ENCODE data around the gene FAM107B. TPM values are rescaled to one million over a fixed set of nuclear protein-coding genes. Genes with fewer than 3 reads are reported as not detected.

Gene FAM107B
- total and polyA plus RNA-seq, 2 of the 13 experiments (the other 11 are each of a cell fraction or from before 2014, with no cell fraction given) = 15.7 to 24.8 TPM

DNA sequence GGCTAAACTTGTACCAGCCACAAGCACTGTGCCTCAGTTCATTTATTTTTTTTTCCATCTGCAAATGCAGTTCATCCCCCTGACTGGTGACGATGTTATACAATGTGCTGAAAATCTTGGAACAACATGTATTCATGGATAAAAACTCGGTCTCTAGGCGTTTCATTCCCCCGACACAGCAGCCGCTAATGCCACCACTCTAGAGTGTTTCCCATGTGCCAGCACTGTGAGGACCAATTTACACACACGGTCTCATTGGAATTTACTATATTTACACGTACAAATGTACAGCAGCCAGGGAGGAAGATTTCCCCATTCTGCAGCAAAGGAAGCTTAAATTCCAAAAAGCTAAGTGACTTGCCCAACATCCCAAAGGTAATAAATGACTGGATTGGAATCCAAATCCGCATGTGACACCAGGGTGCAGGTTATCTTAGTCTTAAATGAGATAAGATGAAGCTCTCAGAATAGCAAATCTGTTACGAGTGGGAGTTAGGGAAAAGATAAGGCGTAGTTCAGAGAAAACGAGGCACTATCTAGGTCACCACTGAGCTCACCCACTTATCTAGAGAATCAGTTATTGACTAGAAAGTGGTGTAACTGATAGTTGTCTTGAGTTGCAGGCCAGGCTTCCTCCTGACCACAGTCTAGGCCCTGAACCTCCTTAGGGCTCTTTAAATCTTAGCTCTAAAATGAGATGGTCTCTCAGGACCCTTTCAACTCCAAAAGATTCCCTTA lies 36.7 kb downstream of the FAM107B start:
- H3K9me3 ChIP-seq (ENCODE audit: low read length) = no peaks in the 10 kb centered on the region
- no peak overlapping the region for H3K9ac ChIP-seq (ENCODE audit: insufficient read depth, low read depth, low read length)
- FAIRE-seq (no peak), DNase-seq (ENCODE audit: low spot score) (no peak), ATAC-seq (no peak)
- in situ Hi-C loops (cut with HindIII; ENCODE audit: extremely low pct_ligation_motif_present, low pct_unique_long_range_greater_than_20kb) (no loop called here), intact Hi-C loops (cut with micrococcal nuclease; ENCODE audit: unreplicated experiment) (no loop called here)
- H4K20me1 ChIP-seq (ENCODE audit: insufficient read depth, low read length) = no peaks in the 10 kb centered on the region
- no peaks in the 10 kb centered on the region for H3K4me1 ChIP-seq (ENCODE audit: insufficient read depth, low read length)
- H3K27me3 ChIP-seq (ENCODE audit: control insufficient read depth in 1 of 2, insufficient read depth in 2 of 2, low read length in 2 of 2) = peaks cover 2 to 3% of the 10 kb centered on the region in 2 experiments; a peak in 1 of 5 replicates
- H3K79me2 ChIP-seq (ENCODE audit: insufficient read depth, low read length) = no peaks in the 10 kb centered on the region
- H3K36me3 ChIP-seq (replicated peaks in 1 of 2; ENCODE audit: control insufficient read depth in 1 of 2, insufficient read depth in 2 of 2, low read length in 2 of 2) = no peaks in the 10 kb centered on the region
- TF ChIP-seq ZNF589 (CRISPR knock-in tag; conservative IDR thresholded peaks at IDR 0.05) (no peak), ATF7 (IDR thresholded peaks at IDR 0.05) (no peak), ATF7 (CRISPR knock-in tag; IDR thresholded peaks at IDR 0.05) (no peak), ZNF703 (CRISPR knock-in tag; IDR thresholded peaks at IDR 0.05; ENCODE audit: borderline replicate concordance) (no peak), ERF (CRISPR knock-in tag; IDR thresholded peaks at IDR 0.05) (no peak), STAT5B (CRISPR knock-in tag; IDR thresholded peaks at IDR 0.05) (no peak), BRCA1 (CRISPR knock-in tag; IDR thresholded peaks at IDR 0.05) (no peak), CHD4 (IDR thresholded peaks at IDR 0.05; ENCODE audit: borderline replicate concordance, low read length) (no peak), CEBPG (CRISPR knock-in tag; IDR thresholded peaks at IDR 0.05) (no peak), ZNF850 (CRISPR knock-in tag; conservative IDR thresholded peaks at IDR 0.05) (no peak), MXI1 (IDR thresholded peaks at IDR 0.05; ENCODE audit: borderline replicate concordance, low read depth, low read length) (no peak), ZNF317 (CRISPR knock-in tag; IDR thresholded peaks at IDR 0.05) (no peak), RFXANK (CRISPR knock-in tag; IDR thresholded peaks at IDR 0.05) (no peak), ZNF235 (CRISPR knock-in tag; IDR thresholded peaks at IDR 0.05; ENCODE audit: borderline replicate concordance) (no peak), ZNF644 (CRISPR knock-in tag; IDR thresholded peaks at IDR 0.05; ENCODE audit: low read depth) (no peak)
- TF ChIP-seq, protein P1, sequence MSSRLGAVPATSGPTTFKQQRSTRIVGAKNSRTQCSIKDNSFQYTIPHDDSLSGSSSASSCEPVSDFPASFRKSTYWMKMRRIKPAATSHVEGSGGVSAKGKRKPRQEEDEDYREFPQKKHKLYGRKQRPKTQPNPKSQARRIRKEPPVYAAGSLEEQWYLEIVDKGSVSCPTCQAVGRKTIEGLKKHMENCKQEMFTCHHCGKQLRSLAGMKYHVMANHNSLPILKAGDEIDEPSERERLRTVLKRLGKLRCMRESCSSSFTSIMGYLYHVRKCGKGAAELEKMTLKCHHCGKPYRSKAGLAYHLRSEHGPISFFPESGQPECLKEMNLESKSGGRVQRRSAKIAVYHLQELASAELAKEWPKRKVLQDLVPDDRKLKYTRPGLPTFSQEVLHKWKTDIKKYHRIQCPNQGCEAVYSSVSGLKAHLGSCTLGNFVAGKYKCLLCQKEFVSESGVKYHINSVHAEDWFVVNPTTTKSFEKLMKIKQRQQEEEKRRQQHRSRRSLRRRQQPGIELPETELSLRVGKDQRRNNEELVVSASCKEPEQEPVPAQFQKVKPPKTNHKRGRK (CRISPR knock-in tag; IDR thresholded peaks at IDR 0.05) = no peak
- TF ChIP-seq, protein P2, sequence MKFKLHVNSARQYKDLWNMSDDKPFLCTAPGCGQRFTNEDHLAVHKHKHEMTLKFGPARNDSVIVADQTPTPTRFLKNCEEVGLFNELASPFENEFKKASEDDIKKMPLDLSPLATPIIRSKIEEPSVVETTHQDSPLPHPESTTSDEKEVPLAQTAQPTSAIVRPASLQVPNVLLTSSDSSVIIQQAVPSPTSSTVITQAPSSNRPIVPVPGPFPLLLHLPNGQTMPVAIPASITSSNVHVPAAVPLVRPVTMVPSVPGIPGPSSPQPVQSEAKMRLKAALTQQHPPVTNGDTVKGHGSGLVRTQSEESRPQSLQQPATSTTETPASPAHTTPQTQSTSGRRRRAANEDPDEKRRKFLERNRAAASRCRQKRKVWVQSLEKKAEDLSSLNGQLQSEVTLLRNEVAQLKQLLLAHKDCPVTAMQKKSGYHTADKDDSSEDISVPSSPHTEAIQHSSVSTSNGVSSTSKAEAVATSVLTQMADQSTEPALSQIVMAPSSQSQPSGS (CRISPR knock-in tag; IDR thresholded peaks at IDR 0.05) = no peak
- TF ChIP-seq, protein P3, sequence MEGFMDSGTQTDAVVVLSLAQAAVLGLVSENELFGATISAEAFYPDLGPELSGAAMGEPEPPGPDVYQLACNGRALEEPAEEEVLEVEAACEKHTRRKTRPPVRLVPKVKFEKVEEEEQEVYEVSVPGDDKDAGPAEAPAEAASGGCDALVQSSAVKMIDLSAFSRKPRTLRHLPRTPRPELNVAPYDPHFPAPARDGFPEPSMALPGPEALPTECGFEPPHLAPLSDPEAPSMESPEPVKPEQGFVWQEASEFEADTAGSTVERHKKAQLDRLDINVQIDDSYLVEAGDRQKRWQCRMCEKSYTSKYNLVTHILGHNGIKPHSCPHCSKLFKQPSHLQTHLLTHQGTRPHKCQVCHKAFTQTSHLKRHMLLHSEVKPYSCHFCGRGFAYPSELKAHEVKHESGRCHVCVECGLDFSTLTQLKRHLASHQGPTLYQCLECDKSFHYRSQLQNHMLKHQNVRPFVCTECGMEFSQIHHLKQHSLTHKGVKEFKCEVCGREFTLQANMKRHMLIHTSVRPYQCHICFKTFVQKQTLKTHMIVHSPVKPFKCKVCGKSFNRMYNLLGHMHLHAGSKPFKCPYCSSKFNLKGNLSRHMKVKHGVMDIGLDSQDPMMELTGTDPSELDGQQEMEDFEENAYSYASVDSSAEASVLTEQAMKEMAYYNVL (CRISPR knock-in tag; IDR thresholded peaks at IDR 0.05; ENCODE audit: borderline replicate concordance) = no peak
- TF ChIP-seq, protein P4, sequence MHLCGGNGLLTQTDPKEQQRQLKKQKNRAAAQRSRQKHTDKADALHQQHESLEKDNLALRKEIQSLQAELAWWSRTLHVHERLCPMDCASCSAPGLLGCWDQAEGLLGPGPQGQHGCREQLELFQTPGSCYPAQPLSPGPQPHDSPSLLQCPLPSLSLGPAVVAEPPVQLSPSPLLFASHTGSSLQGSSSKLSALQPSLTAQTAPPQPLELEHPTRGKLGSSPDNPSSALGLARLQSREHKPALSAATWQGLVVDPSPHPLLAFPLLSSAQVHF (CRISPR knock-in tag; IDR thresholded peaks at IDR 0.05) = no peak
- WGBS (ENCODE audit: low lambda C conversion rate) = 48% methylated on average over 11 of the region's 11 CpGs
- no peak overlapping the region for H3K4me3 ChIP-seq (replicated peaks in 1 of 3; ENCODE audit: insufficient read depth in 1 of 3, low read depth in 2 of 3, low read length in 3 of 3)
- CTCF ChIA-PET (ENCODE audit: low intra/inter-chr PET ratio, low total read pairs) = no interaction called here
- POLR2A ChIA-PET = no interaction called here
- H3K4me2 ChIP-seq (ENCODE audit: low read depth, low read length) = no peak overlapping the region
- no peak overlapping the region for H3K27ac ChIP-seq (ENCODE audit: extremely low read length, insufficient read depth, low read length)
- BruUV-seq (replicated peaks) = no TSS peak
- H2AFZ ChIP-seq (ENCODE audit: low read length) = no peak overlapping the region
